ENCODE data around the gene CELSR1.

Gene CELSR1

GRCh38 chr22:46391486-46392136 lies 145.8 kb downstream of the CELSR1 start:
- DNase-seq = no peak

GRCh38 chr22:46390652-46391301 lies 146.6 kb downstream of the CELSR1 start:
- no peak for DNase-seq

- DNase-seq = no peak
Measured at GRCh38 chr22:46390105-46390651, 147.2 kb downstream of the CELSR1 start.

GRCh38 chr22:46389081-46389480 lies 148.3 kb downstream of the CELSR1 start:
- DNase-seq = no peak

GRCh38 chr22:46388647-46389046 lies 148.8 kb downstream of the CELSR1 start:
- DNase-seq = no peak

- no peak for DNase-seq
Measured at GRCh38 chr22:46387748-46388147, 149.7 kb downstream of the CELSR1 start.

- no peak for DNase-seq
Measured at GRCh38 chr22:46386312-46386711, 151.1 kb downstream of the CELSR1 start.

GRCh38 chr22:46382524-46382923 lies 154.9 kb downstream of the CELSR1 start:
- no peak for DNase-seq

- no peak for DNase-seq
Measured at GRCh38 chr22:46381731-46382130, 155.7 kb downstream of the CELSR1 start.

GRCh38 chr22:46381142-46381541 lies 156.3 kb downstream of the CELSR1 start:
- DNase-seq = no peak

GRCh38 chr22:46380581-46380980 lies 156.8 kb downstream of the CELSR1 start:
- DNase-seq = no peak

- no peak for DNase-seq
Measured at GRCh38 chr22:46380069-46380468, 157.4 kb downstream of the CELSR1 start.

GRCh38 chr22:46379066-46379930 lies 158.1 kb downstream of the CELSR1 start:
- DNase-seq = no peak

- DNase-seq = no peak
Measured at GRCh38 chr22:46378426-46379065, 158.9 kb downstream of the CELSR1 start.

GRCh38 chr22:46377525-46378425 lies 159.6 kb downstream of the CELSR1 start:
- DNase-seq = no peak

- DNase-seq = no peak
Measured at GRCh38 chr22:46376908-46377524, 160.4 kb downstream of the CELSR1 start.

- DNase-seq = no peak
Measured at GRCh38 chr22:46376111-46376510, 161.3 kb downstream of the CELSR1 start.

GRCh38 chr22:46374663-46375474 lies 162.6 kb downstream of the CELSR1 start:
- DNase-seq = no peak

GRCh38 chr22:46373921-46374662 lies 163.3 kb downstream of the CELSR1 start:
- DNase-seq = peak; percentile 31

- peak; percentile 51 for DNase-seq
Measured at GRCh38 chr22:46373159-46373558, 164.3 kb downstream of the CELSR1 start.
